Spleen (tissue), 13 donors: Measurements from ENCODE around the gene ARL4D. TPM values are rescaled to one million over a fixed set of nuclear protein-coding genes. Genes with fewer than 3 reads are reported as not detected.

Source experiments
- DNase-seq: peaks from one replicate; pipeline ENCODE4 v3.0.0-alpha.2; 2020
- H3K27ac ChIP-seq, 8 donors: fragments of 200-600 bp; sonication (generic) in 7 of 8; 1 replicate in 4 of 8; 2 replicates in 4 of 8; pipeline versions ENCODE4 v1.5.0 to v1.8.0; 2016 to 2021; ENCODE audit warnings: inconsistent platforms in 4 of 8, mild to moderate bottlenecking in 4 of 8, moderate library complexity in 1 of 8
- H3K27me3 ChIP-seq, 7 donors: fragments of 200-600 bp; sonication (generic) in 6 of 7; replicated peaks in 1 of 7; 1 replicate in 4 of 7; 2 replicates in 3 of 7; pipeline versions ENCODE4 v1.5.0 to v1.8.0; 2016 to 2021; ENCODE audit warnings: inconsistent platforms in 3 of 7, mild to moderate bottlenecking in 1 of 7
- H3K36me3 ChIP-seq, 6 donors: fragments of 200-600 bp; sonication (generic) in 5 of 6; 1 replicate in 4 of 6; 2 replicates in 2 of 6; pipeline versions ENCODE4 v1.5.0 to v1.8.0; 2016 to 2021; ENCODE audit warnings: inconsistent platforms in 2 of 6
- H3K4me1 ChIP-seq, 6 donors: fragments of 200-600 bp; sonication (generic) in 5 of 6; 1 replicate in 3 of 6; 2 replicates in 3 of 6; pipeline versions ENCODE4 v1.5.0 to v1.8.0; 2016 to 2021; ENCODE audit warnings: inconsistent platforms in 3 of 6
- H3K4me3 ChIP-seq, 8 donors: fragments of 200-600 bp; sonication (generic) in 7 of 8; 1 replicate in 4 of 8; 2 replicates in 4 of 8; pipeline versions ENCODE4 v1.5.0 to v1.8.0; 2016 to 2021; ENCODE audit warnings: inconsistent platforms in 4 of 8, mild to moderate bottlenecking in 4 of 8, moderate library complexity in 2 of 8
- H3K9me3 ChIP-seq, 8 donors: fragments of 200-600 bp; sonication (generic) in 7 of 8; 1 replicate in 4 of 8; 2 replicates in 4 of 8; pipeline versions ENCODE4 v1.5.0 to v1.8.0; 2016 to 2021; ENCODE audit warnings: inconsistent platforms in 4 of 8
- POLR2A ChIP-seq, 3 donors: fragments of 450-650 bp; IDR thresholded peaks; one replicate each; pipeline ENCODE4 v1.5.1; 2017; ENCODE audit warnings: antibody characterized with exemption in 3 of 3, mild to moderate bottlenecking in 1 of 3
- POLR2AphosphoS5 ChIP-seq, 3 donors: sonication (generic); formaldehyde crosslinking; IDR thresholded peaks; one replicate each; pipeline ENCODE4 v1.5.1; 2017; ENCODE audit warnings: antibody characterized with exemption in 3 of 3
- WGBS, 5 donors: extraction: QIAGEN DNeasy Blood & Tissue Kit in 3 of 5; methylation state at CpG; one replicate each; pipeline versions ENCODE4 v1.1.5 to v1.1.7; 2013 to 2018; 5-methylcytosine and 5-hydroxymethylcytosine counted together
- intact Hi-C: fragments of 100-400 bp; cut with DNase I; formaldehyde crosslinking; loops from one replicate; pipeline ENCODE4 v1.15.0; 2023; ENCODE audit warnings: low total_unique reads
- long read RNA-seq, 2 donors: transcript quantifications; one replicate each; lab custom pipeline, GENCODE V29; 2026
- polyA plus RNA-seq, 3 donors: library from polyadenylated mRNA; stranded (reverse); fragments of 200-250 nt; gene quantifications; one replicate each; pipeline ENCODE4 v1.2.1, GENCODE V29; 2013
- total RNA-seq, 7 donors: library from RNA; depleted of rRNA in 3 of 7; stranded (reverse); fragments of >200 nt in 3 of 7; fragmentation: NEBNext Ultra II Directional in 4 of 7; extraction: Animal tissue kit (Norgen Biotek cat#: 25700) in 4 of 7; gene quantifications; one replicate each; pipeline versions ENCODE4 v1.1.0 to v1.2.1, GENCODE V29; 2016 to 2021
- TF ChIP-seq, protein P1 (sequence below), 11 experiments: fragments of 200-600 bp in 7 of 11; fragments of 450-650 bp in 4 of 11; sonication (generic) in 4 of 11; IDR thresholded peaks in 8 of 11; conservative IDR thresholded peaks in 3 of 11; 1 replicate in 7 of 11; 2 replicates in 4 of 11; pipeline versions ENCODE4 v1.4.0 to v1.8.0; 2016 to 2021; ENCODE audit warnings: antibody characterized with exemption in 11 of 11, inconsistent platforms in 4 of 11, mild to moderate bottlenecking in 1 of 11
- donor health status: healthy with polysubstance abuse.
- donor health status: DM: no; HTN: no; CAD: no; lungs with moderate emphysema.
- donor health status: DM: no; HTN: no; CAD: no.
- donor health status: Bipolar disorder and iron deficiency.
- donor health status: healthy.
- donor health status: DM: no; HTN: no; CAD: no.
- donor health status: DM: yes; HTN: yes; CAD: no.

ARL4D gene, protein sequence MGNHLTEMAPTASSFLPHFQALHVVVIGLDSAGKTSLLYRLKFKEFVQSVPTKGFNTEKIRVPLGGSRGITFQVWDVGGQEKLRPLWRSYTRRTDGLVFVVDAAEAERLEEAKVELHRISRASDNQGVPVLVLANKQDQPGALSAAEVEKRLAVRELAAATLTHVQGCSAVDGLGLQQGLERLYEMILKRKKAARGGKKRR
- total RNA-seq (10 to 100 TPM in 6 of 7 donors, 1 to 10 TPM in 1; 9.9 to 30.4 (median 18.6) TPM), polyA plus RNA-seq (1 to 10 TPM; 4.6 to 9.6 (median 7.2) TPM)
- long read RNA-seq, donor 1, transcript ARL4D-201 (2 exons, 1,612 nt), result major isoform, 17 of 37 reads
- long read RNA-seq, donor 1, partial matches to known transcripts, result 20 of 37 reads
- long read RNA-seq, donor 1, other reads (novel, unspliced or antisense), result 0 of 37 reads
- long read RNA-seq, donor 2, transcript ARL4D-201 (2 exons, 1,612 nt), result major isoform, 12 of 12 reads
- long read RNA-seq, donor 2, partial matches to known transcripts, result 0 of 12 reads
- long read RNA-seq, donor 2, other reads (novel, unspliced or antisense), result 0 of 12 reads

DNA sequence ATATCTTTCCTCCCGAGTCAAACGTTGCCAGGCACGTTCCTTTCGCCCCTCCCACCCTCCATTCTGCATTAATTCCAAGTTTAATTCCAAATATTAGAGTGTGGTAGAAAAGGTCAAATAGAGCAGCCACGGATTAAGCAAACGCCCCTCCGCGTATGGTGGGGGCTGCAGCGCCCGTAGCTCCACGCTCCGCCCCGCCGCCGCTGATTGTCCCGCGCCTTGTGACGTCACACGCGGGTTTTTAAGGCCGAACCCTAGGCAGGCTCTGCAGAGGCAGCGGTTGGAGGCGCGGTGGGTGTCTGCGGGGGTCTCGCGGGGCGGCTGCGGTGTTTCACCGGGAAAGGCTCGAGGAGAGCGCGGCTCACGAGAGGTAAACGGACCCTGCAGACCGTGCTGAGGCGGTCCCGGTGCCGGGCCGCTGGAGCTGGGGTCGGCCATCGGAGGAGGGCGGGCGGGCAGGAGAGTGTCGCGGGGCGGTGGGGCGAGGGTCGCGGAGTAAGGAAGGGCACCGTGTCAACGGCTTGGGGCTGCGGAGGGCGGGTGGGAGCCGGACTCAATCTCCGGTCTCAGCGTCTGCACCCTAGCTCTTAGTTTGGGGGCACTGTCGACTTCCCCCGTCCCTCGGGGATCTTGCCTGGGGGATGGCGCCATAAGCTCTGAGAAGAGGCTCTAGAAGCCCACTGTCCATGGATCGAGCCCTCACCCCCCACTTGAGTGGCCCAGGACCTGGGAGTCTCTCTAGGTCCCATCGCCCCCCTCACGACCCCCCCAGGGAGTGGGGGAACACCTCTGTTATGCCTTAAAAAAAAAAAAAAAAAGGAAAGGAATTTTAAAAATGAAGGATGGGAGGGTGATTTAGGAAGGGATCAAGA is at the start of gene ARL4D:
ARL4D (plus strand) TSS at position 270 of the 872 bp plus-strand sequence. CDS start 740 bp downstream, outside the sequence.
- Histone ChIP-seq H3K36me3 (peaks cover 0 to 5% (median 0%) of the 10 kb centered on the region in 6 donors), H3K27me3 (no peaks in the 10 kb centered on the region), H3K27ac (peak within 1 kb of the TSS; percentile 46 to 87 (median 82)), H3K9me3 (no peaks in the 10 kb centered on the region), H3K4me1 (peaks cover 6 to 77% (median 40%) of the 10 kb centered on the region in 6 donors), H3K4me3 (peak within 1 kb of the TSS; percentile 41 to 80 (median 60))
- peak; percentile 95 for DNase-seq
- WGBS, 5 donors, result 1 to 2% (median 2%) methylated on average over 46 to 64 of the region's 64 CpGs
- TF ChIP-seq POLR2AphosphoS5 (IDR thresholded peaks at IDR 0.05) (peak; percentile 92 to 97 (median 93)), POLR2A (IDR thresholded peaks at IDR 0.05) (peak in 2 of 3 donors; percentile 37 to 84)
- TF ChIP-seq, protein P1, sequence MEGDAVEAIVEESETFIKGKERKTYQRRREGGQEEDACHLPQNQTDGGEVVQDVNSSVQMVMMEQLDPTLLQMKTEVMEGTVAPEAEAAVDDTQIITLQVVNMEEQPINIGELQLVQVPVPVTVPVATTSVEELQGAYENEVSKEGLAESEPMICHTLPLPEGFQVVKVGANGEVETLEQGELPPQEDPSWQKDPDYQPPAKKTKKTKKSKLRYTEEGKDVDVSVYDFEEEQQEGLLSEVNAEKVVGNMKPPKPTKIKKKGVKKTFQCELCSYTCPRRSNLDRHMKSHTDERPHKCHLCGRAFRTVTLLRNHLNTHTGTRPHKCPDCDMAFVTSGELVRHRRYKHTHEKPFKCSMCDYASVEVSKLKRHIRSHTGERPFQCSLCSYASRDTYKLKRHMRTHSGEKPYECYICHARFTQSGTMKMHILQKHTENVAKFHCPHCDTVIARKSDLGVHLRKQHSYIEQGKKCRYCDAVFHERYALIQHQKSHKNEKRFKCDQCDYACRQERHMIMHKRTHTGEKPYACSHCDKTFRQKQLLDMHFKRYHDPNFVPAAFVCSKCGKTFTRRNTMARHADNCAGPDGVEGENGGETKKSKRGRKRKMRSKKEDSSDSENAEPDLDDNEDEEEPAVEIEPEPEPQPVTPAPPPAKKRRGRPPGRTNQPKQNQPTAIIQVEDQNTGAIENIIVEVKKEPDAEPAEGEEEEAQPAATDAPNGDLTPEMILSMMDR (IDR thresholded peaks at IDR 0.05 in 8 of 11, conservative IDR thresholded peaks at IDR 0.05 in 3 of 11), result peak in 1 of 11 experiments; percentile 21
- intact Hi-C loops, result no loop called here

GRCh38 chr17:43349142-43349541 is 49.7 kb upstream of the ARL4D start:
- peaks cover 0 to 25% (median 0%) of the 10 kb centered on the region in 6 donors for H3K36me3 ChIP-seq
- DNase-seq, result no peak
- TF ChIP-seq POLR2A (IDR thresholded peaks at IDR 0.05) (no peak), POLR2AphosphoS5 (IDR thresholded peaks at IDR 0.05) (no peak)
- TF ChIP-seq, protein P1 (IDR thresholded peaks at IDR 0.05 in 8 of 11, conservative IDR thresholded peaks at IDR 0.05 in 3 of 11), result no peak
- H3K4me3 ChIP-seq, result no peak overlapping the region
- H3K27ac ChIP-seq, result no peak overlapping the region
- 90 to 100% (median 96%) methylated on average over 2 of the region's 2 CpGs for WGBS, 5 donors
- H3K9me3 ChIP-seq, result peaks cover 15 to 55% (median 44%) of the 10 kb centered on the region in 8 donors
- no peaks in the 10 kb centered on the region for H3K4me1 ChIP-seq
- intact Hi-C loops, result no loop called here
- H3K27me3 ChIP-seq, result no peaks in the 10 kb centered on the region

- peaks cover 0 to 25% (median 0%) of the 10 kb centered on the region in 6 donors for H3K36me3 ChIP-seq
- H3K9me3 ChIP-seq, result peaks cover 15 to 55% (median 44%) of the 10 kb centered on the region in 8 donors
- no peaks in the 10 kb centered on the region for H3K27me3 ChIP-seq
- TF ChIP-seq, protein P1 (IDR thresholded peaks at IDR 0.05 in 8 of 11, conservative IDR thresholded peaks at IDR 0.05 in 3 of 11), result no peak
- TF ChIP-seq POLR2A (IDR thresholded peaks at IDR 0.05) (no peak), POLR2AphosphoS5 (IDR thresholded peaks at IDR 0.05) (no peak)
- no peak overlapping the region for H3K27ac ChIP-seq
- intact Hi-C loops, result no loop called here
- H3K4me3 ChIP-seq, result no peak overlapping the region
- 84 to 90% (median 86%) methylated on average over 9 of the region's 9 CpGs for WGBS, 5 donors
- H3K4me1 ChIP-seq, result no peaks in the 10 kb centered on the region
- no peak for DNase-seq
Measured at GRCh38 chr17:43350888-43351361, 47.9 kb upstream of the ARL4D start.
